Astrocyte of the spinal cord (primary cell): ENCODE results near the gene KRTAP5-5.
A peak's percentile ranks its signal among the peaks of the same experiment; 100 is the strongest.

Source experiments
- DNase-seq: peaks from one replicate; pipeline ENCODE4 v3.0.0; 2011; ENCODE audit warnings: low read depth, low spot score
- H3K4me3 ChIP-seq: 2 replicates; pipeline ENCODE4 v1.5.1; 2011; ENCODE audit warnings: low read depth, mild to moderate bottlenecking, low read length, moderate library complexity
- CTCF ChIP-seq: IDR thresholded peaks from 2 replicates; pipeline ENCODE4 v1.5.1; 2012; ENCODE audit warnings: low read depth, mild to moderate bottlenecking, low read length, inconsistent platforms
- in situ Hi-C: cut with HindIII; loops from 2 replicates; pipeline ENCODE4 v1.10.0; 2017; ENCODE audit warnings: low sequenced_read_pairs

The KRTAP5-5 gene

DNA sequence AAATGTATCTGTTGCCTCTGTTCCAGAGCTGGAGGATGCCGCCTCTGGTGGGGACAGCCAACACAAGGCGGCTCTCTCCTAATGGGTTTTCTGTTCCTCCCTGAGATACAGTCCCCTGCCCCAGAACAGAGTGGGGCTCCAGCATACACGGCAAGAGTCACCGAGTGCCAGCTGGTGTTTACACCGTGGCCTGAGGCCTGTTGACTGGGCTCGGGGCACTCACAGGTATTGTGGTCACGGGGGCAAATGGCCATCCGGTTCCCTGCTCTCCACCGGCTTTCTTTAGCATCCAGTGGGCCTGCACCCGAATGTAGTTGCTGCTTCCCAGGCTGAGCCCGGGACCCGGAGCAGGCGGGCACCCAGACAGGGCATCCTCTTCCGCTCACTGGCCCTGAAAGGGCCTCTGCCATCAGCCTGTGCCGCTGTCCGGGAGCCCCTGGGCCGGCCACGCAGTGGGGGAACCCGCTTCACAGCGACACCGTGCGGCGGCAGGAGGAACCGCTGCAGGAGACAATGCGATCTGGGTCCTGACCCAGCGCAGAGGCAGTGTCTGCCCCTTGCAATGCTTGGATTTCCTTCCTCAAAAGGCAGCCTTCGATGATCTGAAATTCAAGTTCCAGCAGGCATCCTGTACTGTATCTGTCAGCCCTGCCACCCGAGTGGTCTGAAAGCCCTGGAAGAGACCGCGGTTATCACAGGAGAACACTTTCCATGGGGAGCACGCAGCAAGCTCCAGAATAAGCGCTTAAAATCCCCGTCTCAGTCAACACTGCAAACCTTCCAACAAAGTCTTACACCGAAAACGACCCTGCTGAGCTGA, 859 bp upstream of the KRTAP5-5 start:
- peak; percentile 15 for DNase-seq
- TF ChIP-seq CTCF = peak; percentile 96
- no peak overlapping the region for H3K4me3 ChIP-seq
- in situ Hi-C loops = no loop called here

- no peak for TF ChIP-seq CTCF
- in situ Hi-C loops = no loop called here
- no peak overlapping the region for H3K4me3 ChIP-seq
- DNase-seq = no peak
These were observed 696 bp downstream of the KRTAP5-5 start for GRCh38 chr11:1630271-1630670.

DNA sequence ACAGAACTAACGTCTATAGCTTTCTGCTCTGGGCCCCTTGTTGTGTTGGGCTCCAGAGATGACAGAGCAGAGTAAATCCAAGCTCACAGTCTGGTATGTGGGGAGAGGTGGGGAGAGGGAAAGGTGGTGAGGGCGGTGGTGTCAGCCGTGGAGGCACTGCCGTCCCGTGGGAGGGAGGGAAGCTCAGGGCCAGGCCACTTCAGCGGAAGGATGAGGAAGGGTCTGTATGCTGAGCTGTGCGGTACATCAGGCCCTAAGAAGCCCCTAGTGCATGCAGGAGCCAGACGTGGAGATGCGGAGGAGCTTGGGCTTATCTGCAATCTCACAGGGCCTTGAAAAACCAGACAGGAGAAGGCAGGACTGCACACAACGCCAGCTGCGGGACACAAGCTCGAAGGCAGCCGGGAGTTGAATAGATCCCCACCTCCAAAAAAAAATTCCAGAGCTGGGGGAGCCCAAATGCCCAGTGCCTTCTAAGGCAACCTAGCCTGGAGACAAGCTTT, 1.5 kb downstream of the KRTAP5-5 start:
- no peak for DNase-seq
- in situ Hi-C loops = no loop called here
- no peak overlapping the region for H3K4me3 ChIP-seq
- no peak for TF ChIP-seq CTCF

DNA sequence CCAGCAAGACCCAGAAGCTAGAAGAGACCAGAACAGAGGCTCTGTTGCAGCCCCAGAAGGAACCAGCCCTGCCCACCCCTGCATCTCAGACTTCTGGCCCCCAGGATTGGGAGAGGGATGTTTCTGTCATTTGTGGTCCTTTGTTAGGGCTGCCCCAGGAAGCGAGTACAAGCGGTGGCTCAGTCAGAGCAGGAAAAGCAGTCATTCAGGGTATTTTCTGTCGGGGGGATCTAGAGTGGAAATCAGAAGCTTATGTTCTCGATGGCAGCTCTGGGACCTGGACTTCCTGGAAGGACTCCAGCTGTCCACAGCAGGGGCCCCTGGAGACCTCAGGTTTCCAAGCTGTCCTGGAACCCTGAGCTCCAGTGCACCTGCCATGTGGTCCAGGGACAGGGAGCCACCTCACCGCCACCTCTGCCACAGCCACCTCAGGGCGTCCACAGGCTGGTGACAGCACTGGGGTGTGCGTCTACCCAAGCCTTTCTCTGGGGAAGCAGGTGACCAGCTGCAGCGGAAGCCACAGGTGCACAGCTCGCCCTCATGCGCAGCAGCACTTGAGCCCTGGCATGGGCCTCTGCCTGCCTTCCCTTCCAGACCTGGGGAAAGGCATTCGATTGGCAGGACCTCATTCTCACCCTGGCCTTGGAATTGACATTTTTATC, 2.6 kb downstream of the KRTAP5-5 start:
- no peak for DNase-seq
- TF ChIP-seq CTCF = no peak
- in situ Hi-C loops = no loop called here

GRCh38 chr11:1633864-1634263, 4.3 kb downstream of the KRTAP5-5 start:
- TF ChIP-seq CTCF = no peak
- no peak for DNase-seq
- H3K4me3 ChIP-seq = no peak overlapping the region
- in situ Hi-C loops = no loop called here

More for the DNA sequence above, 2.6 kb downstream of the KRTAP5-5 start:
- H3K4me3 ChIP-seq = no peak overlapping the region

DNA sequence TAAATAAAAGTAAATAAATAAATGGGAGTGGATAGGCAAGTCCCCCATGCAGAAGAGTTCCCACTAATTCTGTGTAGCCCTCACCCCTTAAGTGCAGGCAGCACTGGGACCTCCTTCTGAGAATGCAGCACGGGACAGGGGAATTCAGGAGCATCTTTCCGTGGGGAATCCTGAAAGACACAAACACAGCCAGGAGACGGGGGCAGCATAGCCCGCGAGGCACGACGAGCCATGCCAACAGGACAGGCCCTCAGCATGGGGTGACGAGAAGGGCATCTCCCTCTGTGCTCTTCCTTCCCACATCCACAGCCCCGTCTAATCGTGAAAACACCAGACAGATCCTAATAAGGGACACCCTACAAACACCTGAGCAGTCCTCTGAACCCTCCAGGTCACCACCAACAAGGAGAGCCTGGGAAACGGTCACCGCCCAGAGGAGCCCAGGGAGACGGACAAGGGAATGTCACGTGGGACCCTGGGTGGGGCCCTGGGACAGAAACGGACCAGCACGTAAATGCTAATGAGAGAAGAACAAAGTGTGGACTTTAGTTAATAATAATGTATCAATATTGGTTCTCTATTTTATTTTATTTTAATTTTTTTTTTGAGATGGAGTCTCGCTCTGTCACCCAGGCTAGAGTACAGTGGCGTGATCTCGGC, 6.8 kb downstream of the KRTAP5-5 start:
- TF ChIP-seq CTCF = no peak
- in situ Hi-C loops = no loop called here
- DNase-seq = no peak
- no peak overlapping the region for H3K4me3 ChIP-seq
